ENCODE data around the gene INPP5A.
A peak's percentile ranks its signal among the peaks of the same experiment; 100 is the strongest.

The INPP5A gene

DNA sequence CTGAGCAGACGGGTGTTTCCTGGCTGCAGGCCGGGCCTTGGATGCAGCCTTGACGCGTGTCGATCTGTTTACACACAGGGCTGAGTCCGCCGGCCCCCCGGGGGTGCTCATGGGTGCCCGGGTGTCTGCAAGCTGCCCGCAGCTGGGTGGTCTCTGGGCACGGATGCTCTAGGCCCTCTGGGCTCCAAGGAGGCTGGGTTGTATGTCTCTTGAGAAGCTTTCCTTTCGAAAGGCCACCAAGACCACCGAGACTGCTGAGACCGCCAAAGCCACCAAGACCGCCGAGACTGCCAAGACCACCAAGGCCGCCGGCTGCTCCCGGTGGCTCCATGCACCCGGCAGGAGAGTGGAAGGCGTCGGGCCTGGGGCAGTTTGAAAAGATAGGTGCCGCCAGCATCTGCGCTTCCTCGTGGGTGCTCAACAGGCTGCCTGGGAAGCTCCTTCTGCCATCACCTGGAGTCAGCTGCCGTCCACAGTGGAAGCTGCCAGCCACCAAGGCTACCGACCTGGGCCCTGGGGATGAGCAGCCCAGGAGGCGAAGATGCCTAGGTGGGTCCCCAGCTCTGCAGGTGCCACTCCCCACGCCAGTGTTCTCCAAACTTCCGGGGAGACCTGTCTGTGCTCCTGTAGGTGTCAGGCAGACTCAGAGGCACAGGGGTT is 121.1 kb downstream of the INPP5A start:
- Mint-ChIP-seq H3K27me3 (no peaks in the 10 kb centered on the region), H3K4me1 (peaks cover 6% of the 10 kb centered on the region), H3K9me3 (no peaks in the 10 kb centered on the region), H3K36me3 (peaks cover 17% of the 10 kb centered on the region), H3K27ac (no peak overlapping the region), H3K4me3 (no peak overlapping the region)
- ATAC-seq (ENCODE audit: low read depth) (no peak), DNase-seq (ENCODE audit: low spot score in 2 of 2) (no peak)

DNA sequence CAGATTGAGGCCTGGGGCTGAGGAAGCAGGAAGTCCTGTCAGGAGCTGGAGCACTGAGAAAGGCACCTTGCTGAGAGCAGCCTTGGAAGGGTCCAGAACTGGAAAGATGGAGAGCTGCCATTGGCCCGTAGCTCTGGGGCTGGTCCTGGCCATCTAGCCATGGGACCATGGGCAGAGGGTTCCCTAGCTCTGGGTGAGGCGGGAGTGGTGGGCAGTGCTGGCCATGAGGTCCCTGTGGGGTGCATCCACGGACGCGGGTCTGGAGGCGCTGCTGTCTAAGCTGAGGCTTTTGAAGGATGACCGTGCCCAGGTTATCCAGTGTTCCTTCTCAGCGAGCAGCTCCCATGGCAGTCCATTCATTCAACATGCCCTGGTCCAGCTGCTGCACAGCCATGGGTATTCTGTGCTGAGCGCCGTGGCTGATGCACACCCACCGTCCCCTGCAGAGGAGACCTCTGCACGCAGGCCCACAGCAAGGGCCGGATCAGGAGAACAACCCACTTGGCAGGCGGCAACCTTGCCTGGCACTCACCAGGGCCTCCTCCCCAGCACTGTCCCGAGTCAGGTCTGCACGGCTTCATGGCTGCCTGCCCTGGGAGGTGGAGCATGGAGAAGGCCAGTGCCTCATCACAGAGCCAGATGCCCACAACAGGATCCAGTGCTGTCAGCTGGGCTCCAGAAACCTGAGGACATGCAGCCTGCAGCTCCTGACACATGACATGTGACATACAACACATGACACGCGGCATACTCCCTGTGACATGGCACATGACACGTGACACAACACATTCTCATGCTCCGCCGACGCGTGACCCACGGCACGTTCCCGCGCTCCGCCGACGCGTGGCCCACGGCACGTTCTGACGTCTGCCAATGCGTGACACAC is 121.9 kb downstream of the INPP5A start:
- no peaks in the 10 kb centered on the region for H3K27me3 Mint-ChIP-seq
- ATAC-seq (ENCODE audit: low read depth): no peak
- no peak overlapping the region for H3K4me3 Mint-ChIP-seq
- H3K27ac Mint-ChIP-seq: no peak overlapping the region
- no peak for DNase-seq (ENCODE audit: low spot score in 2 of 2)
- peaks cover 17% of the 10 kb centered on the region for H3K36me3 Mint-ChIP-seq
- peaks cover 6% of the 10 kb centered on the region for H3K4me1 Mint-ChIP-seq
- no peaks in the 10 kb centered on the region for H3K9me3 Mint-ChIP-seq

DNA sequence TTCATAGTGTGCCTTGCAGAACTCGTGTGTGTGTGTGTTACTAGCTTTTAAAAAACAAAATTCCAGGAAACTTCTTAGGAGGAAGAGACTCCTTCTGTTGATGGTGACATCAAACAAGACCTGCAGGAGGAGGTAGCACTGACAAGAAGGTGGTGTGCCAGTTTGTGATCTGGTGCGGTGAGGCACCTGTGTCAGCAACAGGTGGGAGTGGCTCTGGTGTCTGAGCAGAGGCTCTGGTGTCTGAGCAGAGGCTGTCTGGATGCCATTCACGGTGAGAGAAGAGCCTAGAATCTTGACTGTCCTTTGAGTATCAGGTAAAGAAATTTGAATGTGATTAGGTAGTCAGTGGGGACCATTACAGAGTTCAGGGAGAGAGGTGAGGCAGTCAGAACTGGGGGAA is 122.8 kb downstream of the INPP5A start:
- no peak overlapping the region for H3K4me3 Mint-ChIP-seq
- peaks cover 13% of the 10 kb centered on the region for H3K36me3 Mint-ChIP-seq
- no peaks in the 10 kb centered on the region for H3K27me3 Mint-ChIP-seq
- DNase-seq (ENCODE audit: low spot score in 2 of 2) (no peak), ATAC-seq (ENCODE audit: low read depth) (no peak)
- no peaks in the 10 kb centered on the region for H3K9me3 Mint-ChIP-seq
- H3K4me1 Mint-ChIP-seq: peaks cover 3% of the 10 kb centered on the region
- H3K27ac Mint-ChIP-seq: no peak overlapping the region

DNA sequence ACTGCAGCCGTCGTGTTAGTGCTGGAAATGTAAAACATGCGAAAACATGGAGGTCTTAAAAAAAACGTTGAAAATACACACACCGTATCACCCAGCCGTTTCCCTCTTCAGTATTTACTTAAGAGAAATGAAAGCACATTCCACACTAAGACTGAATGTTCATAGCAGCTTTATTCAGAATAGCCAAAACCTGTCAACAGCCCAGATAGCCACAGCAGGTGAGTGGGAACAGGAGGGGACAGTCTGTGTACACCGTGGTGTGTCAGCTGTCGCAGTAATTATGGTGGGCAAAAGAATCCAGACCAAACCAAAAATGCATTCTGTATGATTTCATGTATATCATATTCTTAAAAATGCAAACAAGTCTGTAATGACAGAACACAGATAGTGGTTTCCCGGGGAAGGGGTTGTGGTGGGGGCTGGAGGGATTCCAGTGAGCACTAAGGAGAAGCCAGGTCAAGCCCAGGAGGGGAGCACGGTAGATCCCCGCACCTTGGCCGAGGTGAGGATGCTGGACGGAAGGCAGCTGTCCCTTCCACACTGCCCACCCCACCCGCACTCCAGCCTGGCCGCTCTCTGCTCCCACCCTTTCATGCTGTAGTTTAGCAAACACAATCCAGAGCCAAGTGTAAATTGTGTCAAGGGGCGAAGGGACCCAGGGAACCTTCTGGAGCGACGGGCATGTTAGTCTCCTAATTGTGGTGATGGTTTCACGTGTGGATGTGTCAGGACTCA is 124.8 kb downstream of the INPP5A start:
- H3K4me1 Mint-ChIP-seq: peaks cover 3% of the 10 kb centered on the region
- no peak overlapping the region for H3K27ac Mint-ChIP-seq
- H3K9me3 Mint-ChIP-seq: no peaks in the 10 kb centered on the region
- peaks cover 13% of the 10 kb centered on the region for H3K36me3 Mint-ChIP-seq
- ATAC-seq (ENCODE audit: low read depth): no peak
- H3K4me3 Mint-ChIP-seq: no peak overlapping the region
- DNase-seq (ENCODE audit: low spot score in 2 of 2): no peak
- H3K27me3 Mint-ChIP-seq: no peaks in the 10 kb centered on the region

DNA sequence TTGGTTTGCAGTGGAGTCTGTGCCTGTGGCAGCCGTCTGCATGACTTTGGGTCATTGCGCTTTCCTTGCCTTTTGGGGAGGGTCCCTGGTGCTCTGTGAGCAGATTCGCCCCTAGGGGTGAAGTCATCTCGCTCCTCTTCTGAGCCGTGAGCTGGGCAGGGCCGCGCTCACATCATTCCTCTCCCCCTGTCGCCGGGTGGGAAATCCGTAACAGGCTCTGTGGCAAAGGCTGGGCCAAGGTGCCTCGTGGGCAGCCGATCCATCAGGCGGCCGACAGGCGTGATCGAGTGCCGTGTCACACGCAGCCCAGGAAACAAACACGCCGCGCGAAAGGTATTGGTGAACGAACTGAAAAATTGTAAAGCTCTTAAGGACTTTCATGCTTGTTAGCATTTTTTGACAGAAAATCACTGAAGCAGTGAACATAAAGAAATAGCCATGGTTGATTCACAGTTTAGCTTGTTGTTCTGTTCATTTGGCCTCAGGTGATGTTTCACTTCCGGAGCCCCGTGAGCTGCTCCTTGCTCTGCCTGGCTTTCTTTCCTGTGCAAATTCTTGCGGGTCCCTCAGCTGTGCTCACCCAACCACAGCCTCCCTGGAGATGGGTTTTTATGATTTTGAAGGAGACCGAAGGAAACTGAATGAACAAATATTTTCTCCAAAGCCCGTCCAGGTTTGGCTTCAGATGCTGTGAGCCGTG is 126.2 kb downstream of the INPP5A start:
- H3K27ac Mint-ChIP-seq: no peak overlapping the region
- peaks cover 3% of the 10 kb centered on the region for H3K4me1 Mint-ChIP-seq
- DNase-seq (ENCODE audit: low spot score in 2 of 2) (no peak), ATAC-seq (ENCODE audit: low read depth) (no peak)
- H3K9me3 Mint-ChIP-seq: no peaks in the 10 kb centered on the region
- H3K36me3 Mint-ChIP-seq: peaks cover 13% of the 10 kb centered on the region
- no peaks in the 10 kb centered on the region for H3K27me3 Mint-ChIP-seq
- H3K4me3 Mint-ChIP-seq: no peak overlapping the region

DNA sequence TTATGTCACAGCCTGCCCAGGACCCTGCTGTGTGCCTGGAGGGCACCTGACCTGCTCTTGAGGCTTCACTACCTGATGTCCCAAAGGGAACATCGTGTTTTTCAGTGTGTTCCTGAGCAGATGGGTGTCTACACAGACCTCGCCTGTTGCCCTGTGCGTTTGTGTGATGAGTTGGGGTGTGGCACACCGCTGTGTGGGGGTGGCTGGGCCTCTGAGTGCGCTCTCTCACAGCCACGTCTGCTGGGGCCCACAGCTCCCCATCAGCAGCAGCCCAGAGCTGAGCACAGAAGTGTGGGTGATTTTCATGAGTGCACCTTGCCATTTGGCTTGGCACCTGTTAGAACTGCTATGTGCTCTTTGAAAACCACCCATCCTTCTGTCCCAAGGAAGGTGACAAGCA is 126.8 kb downstream of the INPP5A start:
- peaks cover 3% of the 10 kb centered on the region for H3K4me1 Mint-ChIP-seq
- peaks cover 13% of the 10 kb centered on the region for H3K36me3 Mint-ChIP-seq
- no peak for ATAC-seq (ENCODE audit: low read depth)
- no peak overlapping the region for H3K27ac Mint-ChIP-seq
- no peak overlapping the region for H3K4me3 Mint-ChIP-seq
- H3K9me3 Mint-ChIP-seq: no peaks in the 10 kb centered on the region
- no peaks in the 10 kb centered on the region for H3K27me3 Mint-ChIP-seq
- no peak for DNase-seq (ENCODE audit: low spot score in 2 of 2)

DNA sequence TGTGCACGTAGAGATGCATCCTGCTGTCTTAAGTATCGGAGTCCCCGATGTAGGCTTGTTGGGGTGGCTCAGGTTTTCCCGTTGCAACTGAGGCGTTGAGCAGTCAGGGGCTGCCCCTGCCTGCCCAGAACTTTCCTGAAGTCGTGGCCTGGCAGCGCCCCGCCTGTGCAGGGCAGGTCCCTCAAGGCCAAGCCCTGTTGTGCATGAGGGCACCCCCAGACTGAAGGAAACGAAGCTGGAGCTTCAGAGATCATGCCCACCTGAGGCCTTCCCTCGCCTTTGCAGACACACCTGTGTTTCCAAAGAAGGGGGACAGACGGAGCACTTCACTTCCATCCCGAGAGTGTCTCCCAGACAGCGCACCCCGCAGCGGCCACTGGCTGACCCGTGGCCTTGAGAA is 127.3 kb downstream of the INPP5A start:
- H3K4me3 Mint-ChIP-seq: no peak overlapping the region
- DNase-seq (ENCODE audit: low spot score in 2 of 2) (no peak), ATAC-seq (ENCODE audit: low read depth) (no peak)
- H3K9me3 Mint-ChIP-seq: no peaks in the 10 kb centered on the region
- no peaks in the 10 kb centered on the region for H3K27me3 Mint-ChIP-seq
- H3K36me3 Mint-ChIP-seq: peaks cover 12% of the 10 kb centered on the region
- H3K4me1 Mint-ChIP-seq: peaks cover 3% of the 10 kb centered on the region
- no peak overlapping the region for H3K27ac Mint-ChIP-seq

DNA sequence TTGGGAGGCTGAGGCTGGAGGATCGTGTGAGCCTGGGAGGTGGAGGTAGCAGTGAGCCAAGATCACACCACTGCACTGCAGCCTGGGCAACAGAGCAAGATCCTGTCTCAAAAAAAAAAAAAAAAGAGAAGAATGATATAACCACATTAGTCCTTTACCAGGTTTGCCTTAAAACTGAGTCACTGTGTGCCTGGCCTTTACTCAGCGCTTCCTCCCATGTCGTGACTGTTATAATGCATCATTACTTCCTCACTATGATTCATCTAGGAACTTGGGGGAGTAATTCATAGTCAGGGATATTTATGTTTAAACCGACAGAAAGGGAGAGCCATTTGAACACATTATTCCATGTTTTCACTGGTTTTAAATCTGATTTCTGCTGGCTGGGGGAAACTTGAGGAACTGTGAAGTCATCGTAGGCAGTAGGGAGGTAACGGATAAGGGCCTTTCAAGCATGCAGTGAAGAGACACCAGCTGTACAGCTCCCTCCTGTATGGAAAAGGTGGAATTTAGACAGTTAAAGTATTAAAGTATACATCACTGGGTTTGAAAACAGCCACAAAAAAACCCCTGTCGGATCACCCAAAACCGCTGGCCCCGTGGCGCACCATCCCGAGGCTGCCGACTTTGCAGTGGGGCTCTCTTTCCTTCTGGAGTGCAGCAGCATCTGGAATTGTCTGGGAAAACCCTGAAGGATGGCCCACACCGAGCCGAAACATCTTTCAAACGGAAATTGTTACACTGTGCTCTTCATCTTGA is 128.5 kb downstream of the INPP5A start:
- Mint-ChIP-seq H3K9me3 (no peaks in the 10 kb centered on the region), H3K27me3 (no peaks in the 10 kb centered on the region), H3K36me3 (peaks cover 4% of the 10 kb centered on the region), H3K4me3 (no peak overlapping the region), H3K4me1 (no peaks in the 10 kb centered on the region), H3K27ac (peak overlapping the region; percentile 53)
- DNase-seq (ENCODE audit: low spot score in 2 of 2) (no peak), ATAC-seq (ENCODE audit: low read depth) (no peak)

DNA sequence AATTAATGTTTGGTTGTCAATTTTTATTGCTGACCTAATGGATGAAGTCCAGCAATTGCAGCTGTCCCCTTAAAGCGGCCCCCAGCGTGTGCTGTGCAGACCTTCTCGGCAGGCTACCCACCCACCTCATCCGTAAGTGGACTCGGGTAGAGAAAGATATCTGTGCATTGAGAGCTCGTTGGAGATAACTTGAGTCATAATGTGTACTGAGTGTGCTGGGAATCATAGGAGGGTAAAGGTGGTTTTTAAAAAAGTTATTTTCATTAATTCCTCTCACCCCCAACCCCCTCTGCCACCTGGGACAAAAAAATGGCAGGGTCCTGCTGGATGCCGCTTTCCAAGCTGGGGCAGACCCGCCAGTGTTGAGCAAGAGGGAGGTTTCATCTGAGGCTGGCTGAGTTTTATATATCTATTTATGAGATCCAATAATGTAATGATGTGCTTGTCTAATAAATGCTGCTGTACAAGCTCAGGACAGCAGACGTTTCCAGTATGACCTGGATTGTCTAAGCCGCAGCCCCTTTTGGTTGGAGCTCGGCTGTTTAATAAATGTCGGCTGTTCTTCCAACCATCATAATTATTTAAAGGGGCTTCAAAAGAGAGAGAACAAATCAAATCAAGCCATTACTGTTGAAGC is 129.2 kb downstream of the INPP5A start:
- H3K27ac Mint-ChIP-seq: peak overlapping the region; percentile 53
- no peak for ATAC-seq (ENCODE audit: low read depth)
- DNase-seq (ENCODE audit: low spot score in 2 of 2): no peak

DNA sequence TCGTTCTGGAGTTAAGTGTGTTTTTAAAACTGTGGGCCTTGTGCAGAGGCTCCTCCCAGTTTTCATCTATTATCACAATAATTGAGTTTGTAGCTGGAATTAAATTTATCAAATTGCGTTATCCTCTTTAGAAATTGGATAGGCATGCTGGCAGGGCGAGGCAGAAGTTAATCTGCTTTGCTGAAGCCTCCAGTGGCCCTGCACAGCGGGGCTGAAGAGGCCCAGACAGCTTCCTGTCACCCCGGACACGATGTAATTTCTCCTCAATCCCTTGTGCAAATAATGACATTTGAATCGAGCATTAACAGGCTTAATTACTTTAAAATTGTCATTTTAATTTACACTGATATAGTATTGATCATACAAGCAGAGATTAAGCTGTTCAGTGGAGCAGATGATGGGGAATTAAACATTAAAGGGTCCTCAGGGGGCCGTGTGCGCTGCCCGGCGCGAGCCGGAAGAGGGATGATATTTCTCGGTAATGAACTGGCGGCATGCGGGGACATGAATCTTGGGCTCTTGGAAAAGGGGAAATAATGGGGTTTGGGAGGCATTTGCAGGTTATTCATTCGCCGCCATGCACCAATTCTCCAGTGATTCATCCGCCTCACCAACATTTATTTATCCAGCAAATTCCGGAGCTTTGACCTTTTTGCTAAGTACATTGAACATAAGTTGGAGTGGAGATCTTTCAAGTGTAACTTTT is 129.9 kb downstream of the INPP5A start:
- ATAC-seq (ENCODE audit: low read depth): no peak
- peaks cover under 1% of the 10 kb centered on the region for H3K4me1 Mint-ChIP-seq
- H3K9me3 Mint-ChIP-seq: no peaks in the 10 kb centered on the region
- H3K36me3 Mint-ChIP-seq: peaks cover 6% of the 10 kb centered on the region
- H3K27me3 Mint-ChIP-seq: no peaks in the 10 kb centered on the region
- H3K27ac Mint-ChIP-seq: no peak overlapping the region
- no peak overlapping the region for H3K4me3 Mint-ChIP-seq
- DNase-seq (ENCODE audit: low spot score in 2 of 2): no peak

More for the DNA sequence above, 129.2 kb downstream of the INPP5A start:
- Mint-ChIP-seq H3K4me3 (no peak overlapping the region), H3K36me3 (peaks cover 5% of the 10 kb centered on the region), H3K27me3 (no peaks in the 10 kb centered on the region), H3K9me3 (no peaks in the 10 kb centered on the region), H3K4me1 (no peaks in the 10 kb centered on the region)

DNA sequence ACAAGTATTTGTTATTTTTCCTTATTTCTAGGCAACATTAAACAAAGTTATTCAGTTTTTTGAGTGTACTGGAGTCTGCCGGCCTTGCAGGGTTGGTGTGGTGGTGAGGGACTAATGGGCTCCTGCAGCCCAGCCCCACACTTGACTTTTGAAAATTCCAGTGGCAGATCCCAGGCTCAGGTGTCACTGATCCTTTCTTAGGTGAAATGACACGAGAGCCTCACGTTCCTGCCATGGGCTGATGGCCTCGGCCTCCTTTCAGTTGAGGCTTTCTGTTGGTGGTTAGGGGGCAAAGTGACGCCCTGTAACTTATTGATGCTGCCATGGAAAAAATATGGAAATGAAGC is 130.4 kb downstream of the INPP5A start:
- Mint-ChIP-seq H3K27ac (no peak overlapping the region), H3K27me3 (no peaks in the 10 kb centered on the region), H3K4me1 (peaks cover 6% of the 10 kb centered on the region), H3K36me3 (peaks cover 11% of the 10 kb centered on the region), H3K4me3 (no peak overlapping the region), H3K9me3 (no peaks in the 10 kb centered on the region)
- no peak for DNase-seq (ENCODE audit: low spot score in 2 of 2)
- ATAC-seq (ENCODE audit: low read depth): no peak

DNA sequence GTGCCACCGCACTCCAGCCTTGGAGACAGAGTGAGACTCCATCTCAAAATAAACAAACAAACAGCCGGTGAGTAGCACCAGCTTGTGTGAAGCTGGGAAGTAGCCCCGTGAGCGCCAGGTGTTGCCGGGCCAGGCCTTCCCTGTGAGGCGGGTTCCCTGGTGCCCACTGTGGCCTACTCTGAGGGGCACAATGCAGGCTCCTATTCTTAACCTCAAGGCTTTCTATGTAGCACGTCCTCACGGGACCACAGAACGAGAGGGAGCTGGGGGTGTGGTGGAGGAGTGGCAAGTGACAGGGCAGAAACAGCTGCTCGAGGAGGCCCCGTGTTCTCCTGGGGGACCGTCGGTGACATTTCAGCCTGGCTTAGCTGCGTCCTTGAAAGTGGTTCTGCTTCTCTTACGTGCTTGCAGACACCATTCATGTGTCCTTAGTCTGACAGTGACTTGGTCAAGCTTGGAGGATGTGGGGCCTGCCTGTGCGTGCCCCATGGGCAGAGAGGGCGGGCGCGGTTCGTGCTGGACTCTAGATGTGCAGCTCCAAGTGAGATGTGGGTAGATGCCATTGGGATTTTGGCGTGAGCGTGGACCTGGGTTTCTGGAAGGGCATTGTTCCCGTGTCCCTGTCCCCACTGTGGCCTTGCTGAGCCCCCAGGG is 131.7 kb downstream of the INPP5A start:
- H3K27ac Mint-ChIP-seq: no peak overlapping the region
- DNase-seq (ENCODE audit: low spot score in 2 of 2) (no peak), ATAC-seq (ENCODE audit: low read depth) (no peak)
- H3K36me3 Mint-ChIP-seq: peaks cover 15% of the 10 kb centered on the region
- no peaks in the 10 kb centered on the region for H3K9me3 Mint-ChIP-seq
- no peak overlapping the region for H3K4me3 Mint-ChIP-seq
- H3K27me3 Mint-ChIP-seq: no peaks in the 10 kb centered on the region
- peaks cover 6% of the 10 kb centered on the region for H3K4me1 Mint-ChIP-seq
